ENCODE results near the gene NUDT4. TPM values are rescaled to one million over a fixed set of nuclear protein-coding genes. Genes with fewer than 3 reads are reported as not detected.

Gene NUDT4
- total RNA-seq, 4 donors from 2014 or later = 58.0 to 147 (median 90.9) TPM

DNA sequence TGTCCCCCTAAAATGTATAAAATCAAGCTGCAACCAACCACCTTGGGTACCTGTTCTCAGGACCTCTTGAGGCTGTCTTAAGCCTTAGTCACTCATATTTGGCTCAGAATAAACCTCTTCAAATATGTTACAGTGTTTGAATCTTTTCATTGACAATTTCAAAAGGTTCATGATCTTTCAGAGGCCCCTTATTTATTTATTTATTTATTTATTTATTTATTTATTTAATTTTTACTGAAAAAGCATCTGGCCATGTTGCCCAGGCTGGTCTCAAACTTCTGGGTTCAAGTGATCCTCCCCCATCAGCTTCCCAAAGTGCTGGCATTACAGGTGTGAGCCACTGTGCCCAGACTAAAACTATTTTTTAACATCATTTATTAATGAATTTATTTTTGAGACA, 8.2 kb upstream of the NUDT4 start:
- TF ChIP-seq CTCF (IDR thresholded peaks at IDR 0.05; ENCODE audit: low read depth) = no peak

- TF ChIP-seq CTCF (IDR thresholded peaks at IDR 0.05; ENCODE audit: low read depth) = no peak
Observed at GRCh38 chr12:93370947-93371346, 6.8 kb upstream of the NUDT4 start.

GRCh38 chr12:93373961-93374656, 3.6 kb upstream of the NUDT4 start:
- no peak for TF ChIP-seq CTCF (IDR thresholded peaks at IDR 0.05; ENCODE audit: low read depth)

DNA sequence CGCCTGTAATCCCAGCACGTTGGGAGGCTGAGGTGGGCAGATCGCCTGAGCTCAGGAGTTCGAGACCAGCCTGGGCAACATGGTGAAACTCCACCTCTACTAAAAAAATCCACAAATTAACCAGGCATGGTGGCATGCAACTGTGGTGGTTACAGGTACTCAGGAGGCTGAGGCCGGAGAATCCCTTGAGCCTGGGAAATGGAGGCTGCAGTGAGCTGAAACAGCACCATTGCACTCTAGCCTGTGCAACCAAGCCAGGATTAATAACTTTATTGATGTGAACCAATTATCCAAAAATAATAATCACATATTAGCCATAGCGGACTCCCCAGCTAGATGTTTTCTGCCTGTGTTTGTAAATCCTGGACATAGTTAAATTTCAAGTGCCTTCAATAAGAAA, 1.8 kb upstream of the NUDT4 start:
- no peak for TF ChIP-seq CTCF (IDR thresholded peaks at IDR 0.05; ENCODE audit: low read depth)

- TF ChIP-seq CTCF (IDR thresholded peaks at IDR 0.05; ENCODE audit: low read depth) = no peak
Observed at GRCh38 chr12:93376436-93377251, 1.1 kb upstream of the NUDT4 start.

GRCh38 chr12:93378998-93379325, 1.2 kb downstream of the NUDT4 start:
- TF ChIP-seq CTCF (IDR thresholded peaks at IDR 0.05; ENCODE audit: low read depth) = no peak

DNA sequence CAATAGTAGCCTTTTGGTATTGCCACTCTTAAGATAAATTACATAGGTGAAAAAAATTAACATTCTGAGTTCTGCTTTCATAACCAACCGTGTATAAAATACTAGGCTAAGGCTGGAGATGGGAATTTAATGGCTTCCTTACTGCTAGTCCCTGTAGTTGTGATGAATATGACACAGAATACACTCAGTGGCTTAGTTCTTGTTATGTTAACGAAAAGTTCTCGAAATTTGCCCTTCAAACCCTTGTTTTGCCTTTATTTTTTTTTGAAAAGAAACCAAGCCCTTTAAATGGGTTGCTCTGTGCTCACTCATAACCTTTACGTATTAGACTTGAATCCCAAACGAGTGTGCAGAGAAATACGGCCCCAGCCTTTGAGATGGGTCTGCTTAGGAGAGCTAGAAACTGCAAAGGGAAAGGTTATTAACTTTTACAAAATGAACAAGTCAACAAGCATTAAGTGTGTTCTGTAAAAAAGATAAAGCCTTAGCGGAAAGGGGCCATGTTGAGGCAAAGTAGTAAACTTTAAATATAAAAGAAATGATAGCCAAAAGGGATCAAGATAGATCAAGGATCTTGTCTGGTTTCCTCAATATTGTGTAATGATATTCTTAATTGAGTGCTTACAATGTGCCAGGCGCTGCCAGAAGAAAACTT, 1.7 kb downstream of the NUDT4 start:
- no peak for TF ChIP-seq CTCF (IDR thresholded peaks at IDR 0.05; ENCODE audit: low read depth)
